CD14-positive monocyte (primary cell): Measurements from ENCODE around the gene TMEM212. TPM values are rescaled to one million over a fixed set of nuclear protein-coding genes. Genes with fewer than 3 reads are reported as not detected.

ENCODE experiments used
- DNase-seq, 3 donors: peaks; one replicate each; pipeline ENCODE4 v3.0.0-alpha.2; 2011 to 2022
- H2AFZ ChIP-seq: 2 replicates; pipeline ENCODE4 v1.6.0; 2012; ENCODE audit warnings: mild to moderate bottlenecking, low read depth, low read length, inconsistent platforms; ENCODE audit not compliant: insufficient read depth, poor library complexity, severe bottlenecking
- H3K27ac ChIP-seq, 2 donors: 1 replicate in 1 of 2; 2 replicates in 1 of 2; pipeline ENCODE4 v1.5.1; 2012 to 2013; ENCODE audit warnings: low read length in 2 of 2, control low read depth in 1 of 2, inconsistent platforms in 1 of 2, low read depth in 1 of 2, mild to moderate bottlenecking in 1 of 2
- H3K27me3 ChIP-seq, 2 donors: one replicate each; pipeline versions ENCODE4 v1.6.0 to v1.6.1; 2011 to 2013; ENCODE audit warnings: low read length in 2 of 2; ENCODE audit not compliant: control insufficient read depth in 2 of 2, insufficient read depth in 2 of 2
- H3K36me3 ChIP-seq, 2 donors: replicated peaks in 1 of 2; 1 replicate in 1 of 2; 2 replicates in 1 of 2; pipeline versions ENCODE4 v1.5.1 to v1.6.1; 2012 to 2013; ENCODE audit warnings: low read length in 2 of 2, control low read depth in 1 of 2, inconsistent platforms in 1 of 2, mild to moderate bottlenecking in 1 of 2; ENCODE audit not compliant: insufficient read depth in 2 of 2, control insufficient read depth in 1 of 2
- H3K4me1 ChIP-seq, 2 donors: 1 replicate in 1 of 2; 2 replicates in 1 of 2; pipeline versions ENCODE4 v1.5.1 to v1.6.1; 2012 to 2013; ENCODE audit warnings: low read length in 2 of 2, control low read depth in 1 of 2, inconsistent platforms in 1 of 2, mild to moderate bottlenecking in 1 of 2, moderate library complexity in 1 of 2; ENCODE audit not compliant: insufficient read depth in 2 of 2, control insufficient read depth in 1 of 2
- H3K4me2 ChIP-seq: replicated peaks from 2 replicates; pipeline ENCODE3; 2012; ENCODE audit warnings: low read length, moderate library complexity, mild to moderate bottlenecking; ENCODE audit not compliant: poor library complexity, severe bottlenecking; ENCODE audit errors: extremely low read depth
- H3K4me3 ChIP-seq, 3 experiments: fragments of 200-600 bp in 1 of 3; sonication (generic) in 1 of 3; replicated peaks in 1 of 3; 1 replicate in 2 of 3; 2 replicates in 1 of 3; pipeline ENCODE4 v1.5.1; 2011 to 2013; ENCODE audit warnings: low read length in 3 of 3, mild to moderate bottlenecking in 3 of 3, control low read depth in 2 of 3, low read depth in 2 of 3, inconsistent platforms in 1 of 3, moderate library complexity in 1 of 3
- H3K79me2 ChIP-seq: 2 replicates; pipeline ENCODE4 v1.6.0; 2012; ENCODE audit warnings: mild to moderate bottlenecking, control low read depth, inconsistent platforms, low read length, moderate library complexity; ENCODE audit not compliant: insufficient read depth
- H3K9ac ChIP-seq: 2 replicates; pipeline ENCODE4 v1.6.0; 2017; ENCODE audit warnings: low read length, mild to moderate bottlenecking; ENCODE audit not compliant: insufficient read depth, poor library complexity, severe bottlenecking
- H3K9me3 ChIP-seq, 2 donors: replicated peaks in 1 of 2; 1 replicate in 1 of 2; 2 replicates in 1 of 2; pipeline versions ENCODE4 v1.5.1 to v1.6.1; 2012 to 2013; ENCODE audit warnings: low read length in 2 of 2, control low read depth in 1 of 2; ENCODE audit not compliant: control insufficient read depth in 1 of 2, insufficient read depth in 1 of 2
- H4K20me1 ChIP-seq: 2 replicates; pipeline ENCODE4 v1.6.0; 2012; ENCODE audit warnings: mild to moderate bottlenecking, low read length, control low read depth, moderate library complexity; ENCODE audit not compliant: insufficient read depth
- H3K27ac Mint-ChIP-seq, 7 donors: one replicate each; pipeline ENCODE4 v1.8.0; 2020; ENCODE audit warnings: mild to moderate bottlenecking in 7 of 7, mixed read lengths in 7 of 7, moderate library complexity in 6 of 7, inconsistent platforms in 2 of 7
- H3K27me3 Mint-ChIP-seq, 3 donors: one replicate each; pipeline ENCODE4 v1.8.0; 2021 to 2022; ENCODE audit warnings: low read depth in 3 of 3, mild to moderate bottlenecking in 3 of 3, mixed read lengths in 3 of 3, moderate library complexity in 3 of 3, inconsistent platforms in 1 of 3
- H3K36me3 Mint-ChIP-seq, 2 donors: one replicate each; pipeline ENCODE4 v1.8.0; 2020; ENCODE audit warnings: mixed read lengths in 2 of 2, inconsistent platforms in 1 of 2, mild to moderate bottlenecking in 1 of 2
- H3K4me1 Mint-ChIP-seq: one replicate; pipeline ENCODE4 v1.8.0; 2020; ENCODE audit warnings: mild to moderate bottlenecking, mixed read lengths
- H3K4me3 Mint-ChIP-seq, 2 donors: one replicate each; pipeline ENCODE4 v1.8.0; 2020; ENCODE audit warnings: mild to moderate bottlenecking in 2 of 2, mixed read lengths in 2 of 2, moderate library complexity in 1 of 2
- H3K9me3 Mint-ChIP-seq, 7 donors: one replicate each; pipeline ENCODE4 v1.8.0; 2020 to 2022; ENCODE audit warnings: mixed read lengths in 7 of 7, mild to moderate bottlenecking in 6 of 7, moderate library complexity in 6 of 7, inconsistent platforms in 2 of 7
- CTCF ChIP-seq: fragments of 200-600 bp; IDR thresholded peaks from one replicate; pipeline ENCODE4 v1.8.0; 2022; ENCODE audit warnings: antibody characterized with exemption, mild to moderate bottlenecking
- WGBS: methylation state at CpG from one replicate; pipeline ENCODE4 v1.1.5; 2013; ENCODE audit warnings: missing lambda C conversion rate; ENCODE audit not compliant: insufficient coverage; 5-methylcytosine and 5-hydroxymethylcytosine counted together
- intact Hi-C, 2 donors: fragments of 100-400 bp; cut with micrococcal nuclease; formaldehyde crosslinking; loops; one replicate each; pipeline versions ENCODE4 v1.15.0 to v1.15.1; 2023
- polyA plus RNA-seq, 3 donors: library from polyadenylated mRNA; depleted of rRNA in 1 of 3; unstranded in 2 of 3; stranded (reverse) in 1 of 3; fragments of 300-500 nt in 2 of 3; fragments of >200 nt in 1 of 3; fragmentation: Illumina TruSeq in 2 of 3; gene quantifications; 1 replicate in 2 of 3; 2 replicates in 1 of 3; pipeline ENCODE4 v1.2.3, GENCODE V29; 2012 to 2021

Gene TMEM212
- polyA plus RNA-seq, 3 donors, result not detected

- no peak overlapping the region for H3K27ac Mint-ChIP-seq
Measured at GRCh38 chr3:171847595-171848259, 4.6 kb downstream of the TMEM212 start.

GRCh38 chr3:171849617-171850319, 6.6 kb downstream of the TMEM212 start:
- peaks cover 0 to 4% of the 10 kb centered on the region in 2 donors for H3K36me3 Mint-ChIP-seq
- no peak overlapping the region for H3K27ac ChIP-seq
- H3K9me3 Mint-ChIP-seq, result peaks cover 2 to 21% (median 16%) of the 10 kb centered on the region in 7 donors
- no peak overlapping the region for H2AFZ ChIP-seq
- no peak for TF ChIP-seq CTCF
- H3K27me3 ChIP-seq, result no peaks in the 10 kb centered on the region
- peaks cover 0 to 5% of the 10 kb centered on the region in 2 donors for H3K9me3 ChIP-seq
- no peak overlapping the region for H3K4me3 Mint-ChIP-seq
- H3K9ac ChIP-seq, result no peak overlapping the region
- H3K4me3 ChIP-seq, result no peak overlapping the region
- DNase-seq, result no peak
- peaks cover 2 to 4% (median 2%) of the 10 kb centered on the region in 3 donors for H3K27me3 Mint-ChIP-seq
- H3K4me2 ChIP-seq, result no peak overlapping the region
- peaks cover 16 to 17% of the 10 kb centered on the region in 2 donors for H3K4me1 ChIP-seq
- no peak overlapping the region for H3K27ac Mint-ChIP-seq
- intact Hi-C loops, result no loop called here
- 69% methylated on average over 3 of the region's 6 CpGs for WGBS
- peaks cover 35% of the 10 kb centered on the region for H3K4me1 Mint-ChIP-seq
- no peaks in the 10 kb centered on the region for H3K79me2 ChIP-seq
- H4K20me1 ChIP-seq, result no peaks in the 10 kb centered on the region
- H3K36me3 ChIP-seq, result no peaks in the 10 kb centered on the region

More at GRCh38 chr3:171847595-171848259, 4.6 kb downstream of the TMEM212 start:
- Histone ChIP-seq H3K4me2 (no peak overlapping the region), H3K27me3 (no peaks in the 10 kb centered on the region), H3K9ac (no peak overlapping the region), H2AFZ (no peak overlapping the region), H3K4me3 (no peak overlapping the region), H3K9me3 (no peaks in the 10 kb centered on the region), H3K36me3 (no peaks in the 10 kb centered on the region), H3K79me2 (no peaks in the 10 kb centered on the region), H3K27ac (no peak overlapping the region), H3K4me1 (peaks cover 16 to 17% of the 10 kb centered on the region in 2 donors), H4K20me1 (no peaks in the 10 kb centered on the region)
- H3K36me3 Mint-ChIP-seq, result no peaks in the 10 kb centered on the region
- H3K27me3 Mint-ChIP-seq, result peaks cover 2 to 4% (median 2%) of the 10 kb centered on the region in 3 donors
- no peak for DNase-seq
- intact Hi-C loops, result no loop called here
- no peak for TF ChIP-seq CTCF
- peaks cover 0 to 3% (median 2%) of the 10 kb centered on the region in 7 donors for H3K9me3 Mint-ChIP-seq
- peaks cover 35% of the 10 kb centered on the region for H3K4me1 Mint-ChIP-seq
- WGBS, result 89% methylated on average over 2 of the region's 3 CpGs
- no peak overlapping the region for H3K4me3 Mint-ChIP-seq
